OCI-LY7 (cell line): Measurements from ENCODE around the gene SPRN. TPM values are rescaled to one million over a fixed set of nuclear protein-coding genes. Genes with fewer than 3 reads are reported as not detected.

Source experiments
- BruUV-seq: library from RNA; stranded (reverse); fragments of 400-500 nt; replicated peaks from 2 replicates; lab custom pipeline; 2021; lab: Mats Ljungman, UMichigan
- CTCF ChIA-PET: fragments of 300-600 bp; sonication (Branson Sonifier 250); formaldehyde crosslinking; loops from one replicate; lab custom pipeline; 2022; ENCODE audit warnings: antibody characterized with exemption; ENCODE audit not compliant: unreplicated experiment; lab: Charles Lee
- POLR2A ChIA-PET: fragments of 300-600 bp; sonication (Branson Sonifier 250); formaldehyde crosslinking; loops from one replicate; lab custom pipeline; 2022; ENCODE audit warnings: antibody characterized with exemption; lab: Charles Lee
- DNase-seq: peaks from one replicate; pipeline ENCODE4 v3.0.0-alpha.2; 2015; ENCODE audit warnings: low spot score
- H2AFZ ChIP-seq: fragments of 200-600 bp; sonication (generic), shearing (Covaris generic); 2 replicates; pipeline ENCODE4 v1.6.1; 2014; ENCODE audit warnings: mild to moderate bottlenecking, antibody characterized with exemption, low read length, moderate library complexity
- H3K27ac ChIP-seq: fragments of 200-600 bp; sonication (generic); 2 replicates; pipeline ENCODE4 v1.5.1; 2014; ENCODE audit warnings: mixed run types, low read depth, mild to moderate bottlenecking, moderate library complexity, low read length, inconsistent platforms; ENCODE audit not compliant: poor library complexity, severe bottlenecking
- H3K36me3 ChIP-seq: fragments of 200-600 bp; sonication (generic); 2 replicates; pipeline ENCODE4 v1.6.1; 2014; ENCODE audit warnings: mild to moderate bottlenecking, antibody characterized with exemption, low read length, moderate library complexity, mixed read lengths; ENCODE audit not compliant: insufficient read depth
- H3K4me1 ChIP-seq: fragments of 200-600 bp; sonication (generic); 2 replicates; pipeline ENCODE4 v1.5.1; 2014; ENCODE audit warnings: mild to moderate bottlenecking, low read length; ENCODE audit not compliant: insufficient read depth, poor library complexity, severe bottlenecking
- H3K4me2 ChIP-seq: fragments of 200-600 bp; sonication (generic); 2 replicates; pipeline ENCODE4 v1.6.1; 2014; ENCODE audit warnings: mild to moderate bottlenecking, low read length
- H3K4me3 ChIP-seq: fragments of 200-600 bp; sonication (generic); 2 replicates; pipeline ENCODE4 v1.5.1; 2014; ENCODE audit warnings: mild to moderate bottlenecking, low read depth, low read length; ENCODE audit not compliant: poor library complexity, severe bottlenecking
- H3K79me2 ChIP-seq: fragments of 200-600 bp; sonication (generic); 2 replicates; pipeline ENCODE4 v1.6.1; 2016; ENCODE audit warnings: low read depth, mild to moderate bottlenecking, low read length, moderate library complexity, mixed read lengths; ENCODE audit not compliant: insufficient read depth
- H3K9me2 ChIP-seq: fragments of 200-600 bp; sonication (generic); 2 replicates; pipeline ENCODE4 v1.6.1; 2016; ENCODE audit warnings: mild to moderate bottlenecking, low read length, mixed read lengths; ENCODE audit not compliant: insufficient read depth
- H3K9me3 ChIP-seq: fragments of 200-600 bp; sonication (generic); 2 replicates; pipeline ENCODE4 v1.6.1; 2014; ENCODE audit warnings: mild to moderate bottlenecking, mixed run types, low read length, mixed read lengths
- H4K20me1 ChIP-seq: fragments of 200-600 bp; sonication (generic); 2 replicates; pipeline ENCODE4 v1.6.1; 2014; ENCODE audit warnings: mild to moderate bottlenecking, antibody characterized with exemption, low read length, moderate library complexity, mixed read lengths; ENCODE audit not compliant: insufficient read depth
- EZH2phosphoT487 ChIP-seq: fragments of 200-600 bp; sonication (generic); IDR thresholded peaks from 2 replicates; pipeline ENCODE4 v1.6.1; 2018; ENCODE audit warnings: low read depth, borderline replicate concordance, mild to moderate bottlenecking, mixed run types, antibody characterized with exemption, low read length, moderate library complexity, mixed read lengths
- intact Hi-C: fragments of 100-400 bp; cut with micrococcal nuclease; formaldehyde crosslinking; loops from one replicate; pipeline ENCODE4 v1.10.0; 2022; ENCODE audit not compliant: unreplicated experiment
- total RNA-seq, 2 experiments: library from RNA; depleted of rRNA in 1 of 2; stranded (reverse); fragments of >200 nt in 1 of 2; shearing (Covaris generic) in 1 of 2; gene quantifications; 2 replicates each; pipeline ENCODE4 v1.2.3, GENCODE V29; 2014 to 2022
- TF ChIP-seq, protein P1 (sequence below): fragments of 200-600 bp; sonication (generic); conservative IDR thresholded peaks from 2 replicates; pipeline ENCODE4 v1.5.1; 2014; ENCODE audit warnings: mild to moderate bottlenecking, antibody characterized with exemption, low read length, moderate library complexity, mixed read lengths

SPRN gene
- total RNA-seq, 2 experiments from 2014 or later: not detected

DNA sequence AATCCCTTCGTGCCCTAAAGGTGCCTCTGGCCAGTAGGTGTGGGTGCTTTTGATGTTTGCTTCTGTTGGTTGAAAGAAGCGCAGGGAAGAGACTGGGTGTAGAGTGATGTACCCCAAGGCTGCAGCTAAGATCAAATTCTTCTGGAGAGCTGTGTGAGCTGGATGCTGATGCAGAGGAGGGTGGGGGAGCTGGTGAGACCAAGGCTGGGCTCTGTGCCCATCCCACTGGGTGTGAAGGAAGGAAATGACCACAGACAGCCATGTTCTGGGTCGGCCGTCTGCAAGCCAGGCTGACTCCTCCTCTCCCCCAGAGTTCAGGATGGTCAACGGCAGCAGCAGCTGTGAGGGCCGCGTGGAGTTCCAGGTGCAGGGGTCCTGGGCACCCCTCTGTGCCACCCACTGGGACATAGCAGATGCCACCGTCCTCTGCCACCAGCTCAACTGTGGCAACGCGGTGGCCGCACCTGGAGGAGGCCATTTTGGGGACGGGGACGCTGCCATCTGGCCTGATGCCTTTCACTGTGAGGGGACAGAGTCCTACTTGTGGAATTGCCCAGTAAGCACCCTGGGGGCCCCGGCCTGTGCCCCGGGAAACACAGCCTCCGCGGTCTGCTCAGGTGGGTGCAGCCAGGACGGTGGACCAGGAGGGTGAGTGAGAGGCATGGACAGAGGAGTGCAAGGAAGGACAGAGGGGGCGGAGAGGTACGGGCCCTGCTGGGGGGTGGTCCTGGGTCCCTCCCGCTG is 34.5 kb upstream of the SPRN start:
- Histone ChIP-seq H3K79me2 (no peaks in the 10 kb centered on the region), H3K9me3 (no peaks in the 10 kb centered on the region), H3K4me2 (no peak overlapping the region), H3K9me2 (no peaks in the 10 kb centered on the region), H2AFZ (no peak overlapping the region), H3K27ac (no peak overlapping the region), H3K4me1 (no peaks in the 10 kb centered on the region), H3K36me3 (no peaks in the 10 kb centered on the region), H3K4me3 (no peak overlapping the region), H4K20me1 (no peaks in the 10 kb centered on the region)
- no peak for DNase-seq
- no TSS peak for BruUV-seq
- no peak for TF ChIP-seq EZH2phosphoT487
- TF ChIP-seq, protein P1, sequence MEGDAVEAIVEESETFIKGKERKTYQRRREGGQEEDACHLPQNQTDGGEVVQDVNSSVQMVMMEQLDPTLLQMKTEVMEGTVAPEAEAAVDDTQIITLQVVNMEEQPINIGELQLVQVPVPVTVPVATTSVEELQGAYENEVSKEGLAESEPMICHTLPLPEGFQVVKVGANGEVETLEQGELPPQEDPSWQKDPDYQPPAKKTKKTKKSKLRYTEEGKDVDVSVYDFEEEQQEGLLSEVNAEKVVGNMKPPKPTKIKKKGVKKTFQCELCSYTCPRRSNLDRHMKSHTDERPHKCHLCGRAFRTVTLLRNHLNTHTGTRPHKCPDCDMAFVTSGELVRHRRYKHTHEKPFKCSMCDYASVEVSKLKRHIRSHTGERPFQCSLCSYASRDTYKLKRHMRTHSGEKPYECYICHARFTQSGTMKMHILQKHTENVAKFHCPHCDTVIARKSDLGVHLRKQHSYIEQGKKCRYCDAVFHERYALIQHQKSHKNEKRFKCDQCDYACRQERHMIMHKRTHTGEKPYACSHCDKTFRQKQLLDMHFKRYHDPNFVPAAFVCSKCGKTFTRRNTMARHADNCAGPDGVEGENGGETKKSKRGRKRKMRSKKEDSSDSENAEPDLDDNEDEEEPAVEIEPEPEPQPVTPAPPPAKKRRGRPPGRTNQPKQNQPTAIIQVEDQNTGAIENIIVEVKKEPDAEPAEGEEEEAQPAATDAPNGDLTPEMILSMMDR: no peak
- POLR2A ChIA-PET: no interaction called here
- CTCF ChIA-PET: no interaction called here
- intact Hi-C loops: no loop called here

DNA sequence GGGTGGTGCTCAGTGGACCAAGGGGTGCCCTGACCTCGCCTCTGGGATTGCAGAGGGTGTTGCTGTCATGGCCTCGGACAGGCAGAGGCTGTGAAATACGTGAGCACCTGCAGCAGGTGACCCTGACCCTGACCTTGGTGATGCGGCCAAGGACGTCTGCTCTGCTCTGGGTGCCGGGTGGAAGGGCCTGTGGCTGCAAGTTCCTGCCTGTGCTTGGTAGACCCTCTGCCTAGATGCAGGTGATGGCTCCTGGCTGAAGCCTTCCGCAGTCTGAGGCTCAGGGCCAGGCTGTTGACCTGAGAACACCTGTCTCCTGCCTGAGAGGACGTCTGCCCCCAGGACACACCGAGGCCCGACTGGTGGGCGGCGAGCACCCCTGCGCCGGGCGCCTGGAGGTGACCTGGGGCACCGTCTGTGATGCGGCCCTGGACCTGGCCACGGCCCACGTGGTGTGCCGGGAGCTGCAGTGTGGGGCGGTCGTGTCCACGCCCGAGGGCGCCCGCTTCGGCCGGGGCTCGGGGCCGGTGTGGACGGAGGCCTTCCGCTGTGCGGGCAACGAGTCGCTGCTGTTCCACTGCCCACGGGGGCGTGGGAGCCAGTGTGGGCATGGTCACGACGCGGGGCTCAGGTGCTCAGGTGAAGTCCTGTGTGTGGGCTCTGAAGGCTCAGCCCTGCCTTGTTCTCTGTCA is 33.7 kb upstream of the SPRN start:
- CTCF ChIA-PET: no interaction called here
- Histone ChIP-seq H3K9me2 (no peaks in the 10 kb centered on the region), H3K9me3 (no peaks in the 10 kb centered on the region), H3K4me2 (no peak overlapping the region), H2AFZ (no peak overlapping the region), H3K4me3 (no peak overlapping the region), H3K4me1 (no peaks in the 10 kb centered on the region), H3K36me3 (no peaks in the 10 kb centered on the region), H4K20me1 (no peaks in the 10 kb centered on the region), H3K27ac (no peak overlapping the region), H3K79me2 (no peaks in the 10 kb centered on the region)
- intact Hi-C loops: no loop called here
- no peak for DNase-seq
- POLR2A ChIA-PET: no interaction called here
- no TSS peak for BruUV-seq
- TF ChIP-seq, protein P1: no peak
- TF ChIP-seq EZH2phosphoT487: no peak
